Measurements from ENCODE around the gene RPL32.
A peak's percentile ranks its signal among the peaks of the same experiment; 100 is the strongest.
"Not testable (repeated sequence)": the region's sequence is repeated elsewhere in the genome, so short reads cannot be mapped to it uniquely, and the experiment has no call there.

RPL32 gene

GRCh38 chr3:12808587-12808986 is 32.8 kb downstream of the RPL32 start:
- no peak for DNase-seq

- no peak for DNase-seq
These were observed 33.6 kb downstream of the RPL32 start for GRCh38 chr3:12807601-12808359.

GRCh38 chr3:12807066-12807465 is 34.3 kb downstream of the RPL32 start:
- DNase-seq, result no peak

GRCh38 chr3:12803371-12803770 is 38.0 kb downstream of the RPL32 start:
- no peak for DNase-seq

- no peak for DNase-seq
These were observed 41.6 kb downstream of the RPL32 start for GRCh38 chr3:12799525-12800440.

- DNase-seq, result no peak
These were observed 42.7 kb downstream of the RPL32 start for GRCh38 chr3:12798559-12799179.

GRCh38 chr3:12797892-12798558 is 43.3 kb downstream of the RPL32 start:
- no peak for DNase-seq

GRCh38 chr3:12797124-12797891 is 44.1 kb downstream of the RPL32 start:
- DNase-seq, result no peak

GRCh38 chr3:12796171-12797123 is 44.9 kb downstream of the RPL32 start, which contains the start of gene CAND2:
Gene CAND2 (plus strand): TSS chr3:12796680. CDS start chr3:12796721, 41 bp downstream.
- peak; percentile 34 to 69 (median 63) for DNase-seq

- DNase-seq, result no peak
These were observed 47.7 kb downstream of the RPL32 start for GRCh38 chr3:12793701-12794100.

GRCh38 chr3:12791430-12791829 is 49.9 kb downstream of the RPL32 start:
- DNase-seq, result no peak

GRCh38 chr3:12787967-12788690 is 53.2 kb downstream of the RPL32 start:
- not testable (repeated sequence) for DNase-seq

GRCh38 chr3:12787346-12787745 is 54.0 kb downstream of the RPL32 start:
- not testable (repeated sequence) for DNase-seq

GRCh38 chr3:12785096-12785495 is 56.3 kb downstream of the RPL32 start:
- DNase-seq, result no peak

All from NCI-H1417 (cell line).